Globus pallidus (tissue), 1 donor: ENCODE measurements around the gene RAD51D.
"Not testable (repeated sequence)": the region's sequence is repeated elsewhere in the genome, so short reads cannot be mapped to it uniquely, and the experiment has no call there.

Experiments used
- DNase-seq: peaks from one replicate; pipeline ENCODE4 v3.0.0-alpha.2; 2015; ENCODE audit warnings: low spot score

RAD51D gene

GRCh38 chr17:35141681-35142466 is 22.2 kb upstream of the RAD51D start, which contains the start of gene NLE1:
NLE1 (minus strand) TSS chr17:35142303; CDS start chr17:35142275, 28 bp downstream.
- peak; percentile 57 for DNase-seq

- no peak for DNase-seq
Measured at GRCh38 chr17:35138218-35138617, 18.6 kb upstream of the RAD51D start.

DNA sequence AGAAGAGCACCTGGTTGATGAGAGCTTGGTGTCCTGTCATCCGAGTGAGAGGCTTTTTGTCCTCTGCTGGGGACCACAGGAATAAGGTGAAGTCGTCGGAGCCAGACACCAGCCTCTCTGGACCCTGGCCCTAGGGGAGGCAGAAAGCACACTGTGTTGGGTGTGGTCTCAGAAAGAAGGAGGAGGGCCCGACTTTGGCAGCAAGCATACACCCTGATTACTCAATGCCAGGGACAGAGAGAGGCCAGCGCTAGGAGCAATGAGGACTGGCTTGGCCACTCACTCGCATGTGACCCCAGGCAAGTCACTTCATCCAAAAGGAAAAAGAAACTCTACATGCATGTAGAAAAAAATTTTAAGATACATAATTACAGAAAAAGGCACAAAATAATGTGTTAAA is 15.7 kb upstream of the RAD51D start:
- no peak for DNase-seq

DNA sequence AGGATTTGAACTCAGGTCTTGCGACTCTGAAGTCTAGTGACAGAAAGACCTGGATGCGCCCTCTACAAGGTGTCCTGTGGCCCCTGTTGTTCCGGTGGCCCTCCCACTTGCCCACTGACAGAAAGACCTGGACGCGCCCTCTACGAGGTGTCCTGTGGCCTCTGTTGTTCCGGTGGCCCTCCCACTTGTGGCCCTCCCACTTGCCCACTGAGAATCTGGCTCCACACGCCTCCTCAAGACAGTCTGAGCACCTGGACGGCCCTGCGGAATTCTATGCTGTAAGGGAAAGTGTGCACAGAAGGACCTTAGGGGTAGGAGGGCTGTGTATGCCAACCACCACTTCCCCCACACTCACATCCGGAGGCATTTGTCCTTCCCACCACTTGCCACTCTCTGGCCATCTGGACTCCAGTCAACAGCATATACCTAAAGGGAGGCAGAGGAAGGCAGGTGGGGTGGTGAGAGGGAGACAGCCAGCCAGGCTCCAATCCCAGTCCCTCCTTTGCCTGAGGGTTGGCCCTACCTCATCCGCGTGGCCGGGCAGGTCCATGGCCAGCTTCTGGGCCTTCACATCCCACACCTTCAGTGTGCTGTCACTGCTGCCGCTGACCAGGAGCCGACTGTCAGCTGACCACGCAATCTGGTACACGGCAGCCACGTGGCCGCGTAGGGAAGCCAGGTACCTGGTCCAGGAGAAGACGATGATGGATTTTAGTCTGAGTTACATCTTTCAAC is 13.3 kb upstream of the RAD51D start:
- no peak for DNase-seq

GRCh38 chr17:35132099-35132498 is 12.4 kb upstream of the RAD51D start:
- DNase-seq = no peak

DNA sequence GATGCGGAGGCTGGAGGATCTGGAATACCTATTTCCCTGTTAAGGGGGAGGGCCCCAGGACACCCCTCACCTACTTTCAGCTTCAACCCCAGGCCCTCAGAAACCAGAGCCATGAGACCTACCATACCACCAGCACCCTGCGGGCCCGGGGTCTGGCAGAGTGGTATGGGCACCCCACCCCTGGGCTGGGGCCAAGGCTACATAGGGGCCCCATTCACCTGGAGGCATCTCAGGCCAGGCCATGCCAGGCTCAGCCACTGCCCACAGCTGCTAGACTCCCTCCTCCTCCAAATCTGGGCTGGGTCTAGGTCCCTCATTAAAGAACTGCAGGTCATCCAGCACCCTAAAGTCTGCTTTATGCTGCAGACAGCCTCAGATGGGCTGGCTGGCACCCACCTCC is 10.7 kb upstream of the RAD51D start:
- no peak for DNase-seq

GRCh38 chr17:35129973-35130351 is 10.3 kb upstream of the RAD51D start:
- DNase-seq = no peak

GRCh38 chr17:35129154-35129972 is 9.7 kb upstream of the RAD51D start:
- no peak for DNase-seq

GRCh38 chr17:35127751-35128514 is 8.3 kb upstream of the RAD51D start:
- no peak for DNase-seq

DNA sequence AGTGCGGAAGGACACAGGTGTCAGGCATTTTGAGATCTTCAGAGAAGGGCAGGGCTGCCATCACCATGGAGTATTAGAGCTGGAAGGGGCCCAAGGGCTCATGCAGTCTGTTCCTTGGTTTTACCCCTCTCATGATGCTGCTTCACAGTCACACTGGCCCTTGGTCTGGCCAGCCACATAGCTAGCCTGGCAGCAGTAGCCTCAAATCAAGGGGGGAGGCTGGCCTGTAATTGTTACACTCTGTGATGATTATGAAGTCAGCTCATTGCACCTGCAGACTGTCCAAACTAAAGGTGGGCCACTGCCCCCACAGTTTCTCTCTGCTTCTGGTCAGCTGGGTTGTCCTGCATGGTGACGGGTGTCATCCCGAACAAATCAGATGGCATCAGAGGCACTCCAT is 1.7 kb upstream of the RAD51D start, which contains the start of gene FNDC8:
TSS of gene FNDC8 (plus strand) at position 301 of the 400 bp plus-strand sequence. CDS start at position 380, 79 bp downstream.
- DNase-seq = no peak

- peak; percentile 18 for DNase-seq
Measured at GRCh38 chr17:35117984-35118383, 1.7 kb downstream of the RAD51D start.

DNA sequence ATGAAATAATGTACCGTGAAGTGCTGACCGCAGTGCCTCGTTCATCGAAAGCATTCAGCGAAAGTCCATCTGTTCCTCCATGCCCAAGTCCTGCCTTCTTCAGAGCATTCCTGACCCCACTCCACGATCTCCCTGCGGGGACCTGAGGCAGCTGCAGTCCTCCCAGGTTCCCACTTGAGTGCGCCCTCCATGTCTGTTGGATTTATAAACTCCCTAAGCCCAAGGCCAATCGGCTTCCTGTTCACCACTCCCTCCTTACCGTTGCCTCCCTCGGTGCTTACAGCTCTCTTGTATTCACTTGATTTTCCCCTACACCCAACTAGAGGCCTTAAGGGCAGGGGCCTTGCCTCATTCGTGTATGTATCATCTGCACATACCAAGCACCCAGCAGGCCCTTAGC is 2.8 kb downstream of the RAD51D start:
- no peak for DNase-seq

DNA sequence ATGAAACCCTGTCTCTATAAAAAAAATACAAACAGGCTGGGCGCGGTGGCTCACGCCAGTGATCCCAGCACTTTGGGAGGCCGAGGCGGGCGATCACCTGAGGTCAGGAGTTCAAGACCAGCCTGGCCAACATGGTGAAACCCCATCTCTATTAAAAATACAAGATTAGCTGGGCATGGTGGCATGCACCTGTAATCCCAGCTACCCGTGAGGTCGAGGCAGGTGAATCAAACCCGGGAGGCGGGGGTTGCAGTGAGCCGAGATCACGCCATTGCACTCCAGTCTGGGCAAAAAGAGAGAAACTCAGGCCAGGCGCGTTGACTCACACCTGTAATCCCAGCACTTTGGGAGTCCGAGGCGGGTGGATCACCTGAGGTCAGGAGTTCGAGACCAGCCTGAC is 8.9 kb downstream of the RAD51D start:
- not testable (repeated sequence) for DNase-seq

GRCh38 chr17:35104844-35105450 is 14.7 kb downstream of the RAD51D start:
- no peak for DNase-seq

DNA sequence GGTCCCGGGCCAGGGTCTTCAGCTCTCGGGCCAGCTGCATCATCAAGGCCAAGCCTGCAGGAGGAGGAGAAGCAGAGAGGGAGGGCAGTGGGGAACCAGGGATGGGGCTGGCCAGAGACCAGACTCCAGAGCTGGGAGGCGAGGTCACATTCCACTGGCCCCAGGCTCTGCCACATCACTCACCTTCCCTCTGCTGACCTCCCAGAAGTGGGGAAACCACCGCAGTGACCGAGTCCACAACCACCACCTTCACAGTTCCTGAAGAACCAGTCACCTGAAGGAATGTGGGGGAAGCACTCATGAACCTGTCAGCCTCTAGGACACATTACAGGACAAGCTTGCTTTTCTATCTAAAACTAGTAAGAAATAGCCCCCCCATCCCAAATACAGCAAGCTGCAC is 16.4 kb downstream of the RAD51D start:
- no peak for DNase-seq

- no peak for DNase-seq
Measured at GRCh38 chr17:35101725-35102124, 17.9 kb downstream of the RAD51D start.

- DNase-seq = no peak
Measured at GRCh38 chr17:35101036-35101435, 18.6 kb downstream of the RAD51D start.

- no peak for DNase-seq
Measured at GRCh38 chr17:35099908-35100307, 19.8 kb downstream of the RAD51D start.

DNA sequence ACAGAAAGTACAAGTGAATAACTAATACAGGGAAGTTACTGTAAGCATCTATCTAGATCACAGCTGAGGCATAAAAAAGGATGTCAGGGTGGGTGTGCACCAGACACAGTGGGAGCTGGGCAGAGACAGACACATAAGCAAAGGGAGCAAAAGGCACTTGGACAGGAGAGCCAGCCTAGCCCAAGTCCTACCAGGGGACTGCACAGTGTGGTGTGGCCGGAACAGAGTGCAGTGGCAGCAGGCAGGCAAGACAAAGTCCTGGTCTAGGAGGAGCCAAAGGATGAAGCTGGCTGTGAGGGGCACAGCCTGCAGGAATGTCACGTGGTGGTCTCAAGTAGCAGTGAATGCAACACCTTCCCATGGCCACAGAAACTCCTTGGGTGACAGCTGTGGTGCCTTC is 21.9 kb downstream of the RAD51D start:
- DNase-seq = no peak

DNA sequence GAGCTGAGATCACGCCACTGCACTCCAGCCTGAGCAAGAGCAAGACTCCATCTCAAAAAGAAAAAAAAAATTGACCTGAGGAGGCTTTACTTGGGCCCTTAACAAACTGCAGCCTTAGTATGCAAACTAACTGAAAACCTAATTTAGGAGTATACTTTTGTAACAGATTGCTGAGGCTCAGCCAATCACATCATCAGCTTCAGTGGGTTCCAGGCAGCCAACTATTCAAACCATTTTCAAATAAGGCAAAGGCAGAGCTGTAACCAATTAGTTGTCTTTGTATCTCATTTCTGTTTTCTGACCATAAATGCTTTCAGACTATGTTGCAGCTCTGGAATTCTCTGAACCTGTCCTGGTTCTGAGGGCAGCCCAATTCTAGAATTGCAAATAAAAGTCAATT is 23.9 kb downstream of the RAD51D start:
- DNase-seq = no peak

DNA sequence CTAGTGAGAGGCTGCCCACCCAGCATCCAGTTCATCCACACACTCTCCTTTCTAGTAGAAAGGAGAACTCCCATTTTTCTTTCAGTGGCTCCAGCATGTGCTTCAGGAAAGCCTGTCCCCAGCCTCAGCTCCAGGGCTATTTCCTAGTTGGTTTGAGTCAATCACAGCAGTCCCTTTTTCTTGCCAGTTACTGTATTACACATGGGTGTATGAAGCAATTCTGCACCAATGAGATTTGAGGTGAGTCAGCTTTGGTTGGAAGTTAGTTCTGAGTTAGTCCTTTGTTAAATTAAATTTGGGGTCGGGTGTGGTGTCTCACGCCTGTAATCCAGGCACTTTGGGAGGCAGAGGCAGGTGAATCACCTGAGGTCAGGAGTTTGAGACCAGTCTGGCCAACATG is 24.8 kb downstream of the RAD51D start:
- no peak for DNase-seq
